HG03565 (cell line): ENCODE data around the gene IGSF21.

Experiments used
- ATAC-seq: cut with Tn5 transposase; IDR thresholded peaks from one replicate; pipeline ENCODE4 v1.9.1; 2021; ENCODE audit warnings: mild to moderate bottlenecking, moderate library complexity; ENCODE audit not compliant: unreplicated experiment

The IGSF21 gene

GRCh38 chr1:18118491-18118890 is 10.9 kb downstream of the IGSF21 start:
- no peak for ATAC-seq

GRCh38 chr1:18119289-18119688 is 11.7 kb downstream of the IGSF21 start:
- ATAC-seq = no peak

- ATAC-seq = no peak
Measured at GRCh38 chr1:18119771-18120377, 12.3 kb downstream of the IGSF21 start.

- ATAC-seq = no peak
Measured at GRCh38 chr1:18120638-18121037, 13.0 kb downstream of the IGSF21 start.

GRCh38 chr1:18121072-18121820 is 13.6 kb downstream of the IGSF21 start:
- no peak for ATAC-seq

GRCh38 chr1:18123467-18123992 is 15.9 kb downstream of the IGSF21 start:
- no peak for ATAC-seq

GRCh38 chr1:18124977-18125376 is 17.4 kb downstream of the IGSF21 start:
- no peak for ATAC-seq

GRCh38 chr1:18126616-18127015 is 19.0 kb downstream of the IGSF21 start:
- no peak for ATAC-seq

GRCh38 chr1:18128298-18128697 is 20.7 kb downstream of the IGSF21 start:
- ATAC-seq = no peak

- no peak for ATAC-seq
Measured at GRCh38 chr1:18130356-18130755, 22.8 kb downstream of the IGSF21 start.

- ATAC-seq = no peak
Measured at GRCh38 chr1:18132022-18132710, 24.6 kb downstream of the IGSF21 start.

- ATAC-seq = no peak
Measured at GRCh38 chr1:18132711-18133541, 25.3 kb downstream of the IGSF21 start.

GRCh38 chr1:18134324-18135046 is 26.9 kb downstream of the IGSF21 start:
- no peak for ATAC-seq

- no peak for ATAC-seq
Measured at GRCh38 chr1:18137759-18138345, 30.3 kb downstream of the IGSF21 start.

- no peak for ATAC-seq
Measured at GRCh38 chr1:18139198-18139981, 31.8 kb downstream of the IGSF21 start.

- no peak for ATAC-seq
Measured at GRCh38 chr1:18140411-18140810, 32.8 kb downstream of the IGSF21 start.

GRCh38 chr1:18141661-18142060 is 34.1 kb downstream of the IGSF21 start:
- no peak for ATAC-seq

- ATAC-seq = no peak
Measured at GRCh38 chr1:18142471-18142870, 34.9 kb downstream of the IGSF21 start.

- ATAC-seq = no peak
Measured at GRCh38 chr1:18142969-18143368, 35.4 kb downstream of the IGSF21 start.
